GM19463 (cell line): ENCODE results near the gene RBMS1.
A peak's percentile ranks its signal among the peaks of the same experiment; 100 is the strongest.

ENCODE experiments used
- ATAC-seq: cut with Tn5 transposase; IDR thresholded peaks from one replicate; pipeline ENCODE4 v1.9.1; 2021; ENCODE audit warnings: mild to moderate bottlenecking, moderate library complexity; ENCODE audit not compliant: unreplicated experiment

Gene RBMS1

GRCh38 chr2:160232905-160233475 is 260.6 kb downstream of the RBMS1 start:
- no peak for ATAC-seq

- ATAC-seq, result no peak
Observed at GRCh38 chr2:160229591-160229990, 264.0 kb downstream of the RBMS1 start.

- no peak for ATAC-seq
Observed at GRCh38 chr2:160228141-160228917, 265.3 kb downstream of the RBMS1 start.

- ATAC-seq, result no peak
Observed at GRCh38 chr2:160227293-160227915, 266.2 kb downstream of the RBMS1 start.

GRCh38 chr2:160226367-160226766 is 267.2 kb downstream of the RBMS1 start:
- ATAC-seq, result no peak

- ATAC-seq, result no peak
Observed at GRCh38 chr2:160225722-160226121, 267.9 kb downstream of the RBMS1 start.

- no peak for ATAC-seq
Observed at GRCh38 chr2:160224507-160224906, 269.1 kb downstream of the RBMS1 start.

GRCh38 chr2:160224060-160224459 is 269.5 kb downstream of the RBMS1 start:
- peak; percentile 89 for ATAC-seq

GRCh38 chr2:160223560-160223959 is 270.0 kb downstream of the RBMS1 start:
- ATAC-seq, result no peak

GRCh38 chr2:160222546-160223283 is 270.9 kb downstream of the RBMS1 start:
- no peak for ATAC-seq
